ENCODE data around the gene ITFG2.

Gene ITFG2

GRCh38 chr12:2829275-2829674 is 16.8 kb downstream of the ITFG2 start:
- no peak for DNase-seq (ENCODE audit: low read depth in 2 of 2, low spot score in 1 of 2)

GRCh38 chr12:2832550-2833127 is 20.2 kb downstream of the ITFG2 start:
- no peak for DNase-seq (ENCODE audit: low read depth in 2 of 2, low spot score in 1 of 2)

DNA sequence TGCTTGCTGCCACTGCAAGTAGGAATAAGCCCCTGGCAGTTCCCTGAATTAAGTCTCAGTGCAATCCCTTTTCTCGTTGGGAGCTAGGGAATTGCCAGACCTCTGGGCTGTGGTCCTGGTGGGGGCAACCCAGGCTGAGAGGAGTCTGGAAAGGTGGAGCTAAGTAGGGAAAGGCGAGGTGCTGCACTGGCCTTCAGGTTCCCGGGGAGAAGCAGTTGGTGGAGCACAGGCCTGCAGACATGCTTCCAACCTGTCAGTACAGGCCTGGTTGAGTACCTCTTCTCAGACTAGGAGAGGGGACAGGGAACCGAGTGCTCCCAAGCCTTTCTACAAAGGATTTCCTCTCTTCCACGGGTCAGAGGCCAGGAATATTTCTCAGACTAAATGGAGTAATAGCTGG is 20.9 kb downstream of the ITFG2 start:
- DNase-seq (ENCODE audit: low read depth in 2 of 2, low spot score in 1 of 2) = no peak

DNA sequence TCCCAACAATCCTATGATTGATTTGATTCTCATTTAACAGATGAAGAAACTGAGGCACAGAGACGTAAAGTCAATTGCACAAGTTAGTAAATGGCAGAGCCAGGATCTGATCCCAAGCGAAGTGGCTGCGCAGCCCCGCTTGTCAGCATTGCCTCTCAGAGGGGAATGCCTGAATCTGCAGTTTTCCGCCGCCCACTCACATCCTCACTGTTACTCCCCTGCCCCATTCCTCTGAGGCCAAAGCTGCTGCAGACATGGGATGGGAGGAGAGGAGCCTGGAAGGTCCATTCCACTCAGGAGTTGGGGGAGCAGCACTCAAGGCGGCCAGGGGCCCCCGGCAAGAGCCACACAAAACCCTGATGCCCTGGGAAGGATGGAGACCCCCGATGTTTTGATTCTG is 21.3 kb downstream of the ITFG2 start:
- DNase-seq (ENCODE audit: low read depth in 2 of 2, low spot score in 1 of 2) = no peak

- DNase-seq (ENCODE audit: low read depth in 2 of 2, low spot score in 1 of 2) = no peak
Measured at GRCh38 chr12:2834581-2835491, 22.4 kb downstream of the ITFG2 start, which contains the start of gene NRIP2. Gene NRIP2, minus strand, starts transcription at chr12:2835035. Its CDS starts 52 bp downstream, at chr12:2834983.

GRCh38 chr12:2835691-2836403 is 23.4 kb downstream of the ITFG2 start:
- DNase-seq (ENCODE audit: low read depth in 2 of 2, low spot score in 1 of 2) = no peak

DNA sequence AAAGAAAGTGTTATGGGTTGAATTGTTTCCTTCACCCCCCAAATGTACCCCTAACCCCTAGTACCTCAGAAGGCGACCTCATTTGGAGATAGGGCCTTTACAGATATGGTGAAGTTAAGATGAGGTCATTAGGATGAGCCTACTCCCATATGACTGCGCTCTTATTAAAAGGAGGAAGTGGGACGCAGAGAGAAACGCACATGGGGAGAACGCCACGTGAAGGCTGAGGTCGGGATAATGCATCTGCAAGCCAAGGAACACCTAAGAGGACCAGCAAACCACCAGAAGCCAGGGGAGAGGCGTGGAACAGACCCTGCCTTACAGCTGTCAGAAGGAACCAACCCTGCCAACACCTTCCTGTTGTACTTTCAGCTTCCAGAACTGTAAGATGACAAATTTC is 24.1 kb downstream of the ITFG2 start:
- no peak for DNase-seq (ENCODE audit: low read depth in 2 of 2, low spot score in 1 of 2)

DNA sequence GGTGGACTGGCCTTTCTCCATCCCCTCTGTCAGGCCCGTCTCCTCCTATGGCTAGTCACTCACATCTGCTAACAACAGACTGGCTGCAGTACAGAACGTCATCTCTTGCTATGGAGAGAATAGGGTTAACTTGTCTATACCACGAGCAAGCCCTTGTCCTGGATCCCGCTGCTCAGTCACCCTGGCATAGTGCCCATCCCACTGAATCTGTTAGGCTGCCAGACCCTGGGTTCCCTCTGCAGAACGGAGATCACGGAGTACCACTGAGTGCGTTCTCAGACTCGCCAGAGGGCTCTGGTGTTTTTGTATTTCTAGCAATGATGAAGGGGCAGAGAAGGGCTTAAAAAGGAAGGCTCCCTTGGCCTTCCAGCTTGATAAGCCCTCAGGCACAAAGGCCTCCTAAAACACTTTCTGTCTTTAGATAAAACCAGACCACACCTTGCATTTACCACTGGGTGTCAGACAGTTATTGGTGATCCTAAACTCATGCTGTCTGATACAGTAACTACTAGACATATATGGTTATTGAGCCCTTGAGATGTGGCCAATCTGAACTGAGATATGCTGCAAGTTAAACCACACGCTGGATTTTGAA is 28.7 kb downstream of the ITFG2 start:
- no peak for DNase-seq (ENCODE audit: low read depth in 2 of 2, low spot score in 1 of 2)

- no peak for DNase-seq (ENCODE audit: low read depth in 2 of 2, low spot score in 1 of 2)
Measured at GRCh38 chr12:2842948-2843347, 30.5 kb downstream of the ITFG2 start.

DNA sequence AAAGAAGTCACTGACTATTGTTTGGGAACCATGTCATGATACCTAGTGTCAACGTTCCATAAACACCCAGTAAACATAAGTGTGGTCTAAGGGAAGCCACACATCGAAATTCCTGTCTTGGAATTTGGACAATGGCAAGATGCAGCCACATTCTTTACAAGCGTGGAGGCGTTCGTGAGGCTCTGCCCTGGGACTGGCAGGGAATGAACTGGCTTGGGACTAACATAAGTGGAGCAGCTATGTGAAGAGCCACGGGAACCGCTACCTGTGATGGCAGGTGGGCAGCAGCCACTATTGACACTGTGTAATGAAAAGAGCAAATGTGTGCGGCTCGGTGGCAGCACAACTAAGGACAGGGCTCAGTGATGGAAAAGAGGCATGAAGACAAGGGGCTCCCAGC is 32.3 kb downstream of the ITFG2 start:
- DNase-seq (ENCODE audit: low read depth in 2 of 2, low spot score in 1 of 2) = no peak

- no peak for DNase-seq (ENCODE audit: low read depth in 2 of 2, low spot score in 1 of 2)
Measured at GRCh38 chr12:2845280-2845679, 32.8 kb downstream of the ITFG2 start.

- no peak for DNase-seq (ENCODE audit: low read depth in 2 of 2, low spot score in 1 of 2)
Measured at GRCh38 chr12:2851931-2852330, 39.5 kb downstream of the ITFG2 start.

GRCh38 chr12:2853626-2854025 is 41.2 kb downstream of the ITFG2 start:
- DNase-seq (ENCODE audit: low read depth in 2 of 2, low spot score in 1 of 2) = no peak

GRCh38 chr12:2854669-2855453 is 42.4 kb downstream of the ITFG2 start:
- no peak for DNase-seq (ENCODE audit: low read depth in 2 of 2, low spot score in 1 of 2)

GRCh38 chr12:2855546-2855945 is 43.1 kb downstream of the ITFG2 start:
- DNase-seq (ENCODE audit: low read depth in 2 of 2, low spot score in 1 of 2) = no peak

DNA sequence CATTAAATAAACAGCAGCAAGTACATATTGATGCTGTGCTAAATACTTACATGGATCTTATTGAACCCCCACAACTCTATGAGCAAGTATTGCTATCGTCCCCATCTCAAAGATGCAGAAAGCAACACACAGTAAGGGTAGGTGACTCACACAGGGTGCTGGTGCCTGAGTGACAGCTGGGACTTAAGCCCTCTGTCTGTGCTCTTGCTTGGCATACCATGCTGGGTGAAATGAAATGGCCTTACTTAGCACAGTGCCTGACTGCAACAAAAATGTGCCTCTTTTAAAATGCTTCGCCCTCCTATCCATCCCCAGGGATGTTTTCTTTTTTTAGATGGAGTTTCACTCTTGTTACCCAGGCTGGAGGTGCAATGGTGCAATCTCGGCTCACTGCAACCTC is 43.6 kb downstream of the ITFG2 start:
- no peak for DNase-seq (ENCODE audit: low read depth in 2 of 2, low spot score in 1 of 2)

DNA sequence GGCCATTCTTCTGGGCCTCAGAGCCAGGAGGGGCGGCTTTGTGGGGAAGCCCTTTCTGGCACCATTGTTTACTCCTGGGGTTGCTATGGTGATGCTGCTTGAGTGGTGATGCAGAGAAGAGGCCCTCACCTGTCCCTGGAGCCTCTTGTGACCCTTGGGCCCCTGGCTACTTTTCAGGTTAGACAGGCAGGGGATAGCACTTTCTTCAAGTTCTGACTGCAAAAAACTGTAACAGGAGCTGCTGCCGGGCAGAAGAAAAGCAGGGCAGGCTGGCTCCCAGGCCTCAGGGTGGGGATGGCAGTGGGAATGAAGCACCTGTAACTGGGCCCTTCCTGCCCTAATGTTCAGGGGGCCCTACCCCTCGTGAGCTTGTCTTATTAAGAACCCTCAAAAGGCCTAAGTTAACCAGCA is 44.6 kb downstream of the ITFG2 start, which contains the start of gene TEX52:
TEX52 (minus strand) TSS at position 19 of the 411 bp plus-strand sequence; CDS start at position 6, 13 bp downstream.
- no peak for DNase-seq (ENCODE audit: low read depth in 2 of 2, low spot score in 1 of 2)

DNA sequence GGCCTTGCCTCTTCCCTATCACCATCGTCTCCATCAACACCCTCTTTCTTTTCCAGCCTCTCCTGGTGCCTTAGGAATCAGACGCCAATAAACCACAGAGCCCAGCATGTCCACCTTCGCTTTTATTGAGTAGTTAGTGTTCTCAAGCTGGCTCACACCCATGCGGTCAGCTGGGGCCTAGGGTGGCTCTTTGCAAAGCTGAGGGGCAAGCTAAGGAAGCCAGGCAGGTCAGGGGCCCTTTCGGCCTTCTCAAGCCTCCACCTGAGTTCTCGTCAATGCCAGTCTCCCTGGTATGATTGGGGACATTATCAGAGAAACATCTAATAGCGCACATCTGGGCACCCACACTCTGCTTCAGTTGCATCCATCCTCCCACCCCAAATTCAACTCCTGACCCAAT is 45.1 kb downstream of the ITFG2 start:
- no peak for DNase-seq (ENCODE audit: low read depth in 2 of 2, low spot score in 1 of 2)

DNA sequence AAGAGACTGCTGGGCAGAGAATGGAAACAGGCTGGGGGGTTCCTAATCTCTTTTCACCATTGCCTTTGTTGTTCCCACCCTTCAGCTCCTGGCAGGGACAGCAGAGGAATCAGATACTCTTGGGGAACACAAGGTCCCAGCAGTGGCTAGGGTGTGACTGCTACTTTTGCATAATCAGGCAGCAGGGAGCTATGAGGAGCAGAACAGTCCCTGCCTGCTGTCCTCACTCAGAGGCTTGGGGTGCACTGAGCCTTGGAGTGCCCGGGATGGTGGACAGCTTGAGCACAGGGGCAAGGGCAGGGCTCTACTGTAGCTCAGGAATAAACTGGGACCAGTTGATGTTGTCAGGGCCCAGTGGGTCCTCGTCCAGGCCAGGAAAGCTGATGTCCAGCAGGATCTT is 45.9 kb downstream of the ITFG2 start:
- no peak for DNase-seq (ENCODE audit: low read depth in 2 of 2, low spot score in 1 of 2)

DNA sequence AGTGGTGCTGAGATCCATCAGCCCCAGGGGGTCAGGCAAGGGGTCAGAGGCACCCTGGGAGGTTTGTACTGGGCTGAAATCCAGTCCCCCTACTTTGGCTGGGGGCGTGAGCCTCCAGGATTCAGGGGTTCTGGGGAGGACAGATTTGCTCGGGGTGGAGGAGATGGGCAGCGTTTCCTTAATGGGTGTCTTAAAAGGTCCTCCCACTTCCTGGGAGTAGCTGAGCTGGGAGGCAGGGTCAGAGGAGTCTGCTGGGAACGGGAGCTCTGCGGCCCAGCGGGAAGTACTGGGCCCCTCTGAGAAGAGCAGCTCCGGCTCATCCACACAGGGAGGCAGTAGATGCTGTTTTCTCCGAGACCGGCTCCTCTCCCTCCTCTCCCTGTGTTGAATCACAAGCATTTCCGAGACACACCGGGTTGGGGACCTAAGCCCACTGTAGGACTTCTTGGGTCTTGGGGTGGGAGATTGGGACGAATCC is 46.5 kb downstream of the ITFG2 start:
- DNase-seq (ENCODE audit: low read depth in 2 of 2, low spot score in 1 of 2) = no peak

DNA sequence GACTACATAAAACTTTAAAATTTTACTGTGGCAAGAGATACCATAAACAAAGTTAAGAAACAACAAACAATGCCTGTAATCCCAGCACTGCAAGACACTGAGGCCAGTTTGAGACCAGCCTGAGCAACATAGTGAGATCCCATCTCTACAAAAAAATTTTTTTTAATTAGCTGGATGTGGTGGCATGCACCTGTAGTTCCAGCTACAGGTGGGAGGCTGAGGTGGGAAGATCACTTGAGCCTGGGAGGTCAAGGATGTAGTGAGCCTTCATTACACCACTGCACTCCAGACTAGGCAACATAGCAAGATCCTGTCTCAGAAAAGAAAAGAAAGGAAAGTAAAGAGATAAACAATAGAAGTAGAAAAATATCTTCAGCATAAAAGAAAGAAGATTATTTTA is 47.7 kb downstream of the ITFG2 start:
- DNase-seq (ENCODE audit: low read depth in 2 of 2, low spot score in 1 of 2) = no peak
